ENCODE results near the gene NCOA7. TPM values are rescaled to one million over a fixed set of nuclear protein-coding genes. Genes with fewer than 3 reads are reported as not detected.

Gene NCOA7
- total and polyA plus RNA-seq, 12 donors: 24.5 to 180 (median 70.8) TPM

- intact Hi-C loops (cut with DNase I): no loop called here
- no peaks in the 10 kb centered on the region for H3K36me3 ChIP-seq (replicated peaks in 1 of 2)
- H3K4me3 ChIP-seq: no peak overlapping the region
- H3K9me3 ChIP-seq (replicated peaks in 1 of 3): no peaks in the 10 kb centered on the region
- H3K27me3 ChIP-seq: no peaks in the 10 kb centered on the region
- H3K27ac ChIP-seq: peak overlapping the region in 4 of 5 donors; percentile 33 to 79 (median 72)
- TF ChIP-seq CTCF (IDR thresholded peaks at IDR 0.05) (no peak), POLR2A (IDR thresholded peaks at IDR 0.05) (no peak)
- H3K4me1 ChIP-seq (replicated peaks in 1 of 2): peaks cover 24 to 73% of the 10 kb centered on the region in 2 donors
- 23 to 48% (median 42%) methylated on average over 1 of the region's 1 CpG for WGBS, 4 donors
- DNase-seq: no peak
These were observed 49.1 kb downstream of the NCOA7 start for GRCh38 chr6:125839879-125840278.

GRCh38 chr6:125841356-125842090 is 50.8 kb downstream of the NCOA7 start:
- TF ChIP-seq POLR2A (IDR thresholded peaks at IDR 0.05) (no peak), CTCF (IDR thresholded peaks at IDR 0.05) (no peak)
- peaks cover 31 to 75% of the 10 kb centered on the region in 2 donors for H3K4me1 ChIP-seq (replicated peaks in 1 of 2)
- no peaks in the 10 kb centered on the region for H3K27me3 ChIP-seq
- no peak for DNase-seq
- no peaks in the 10 kb centered on the region for H3K36me3 ChIP-seq (replicated peaks in 1 of 2)
- peak overlapping the region in 1 of 5 donors; percentile 27 for H3K27ac ChIP-seq
- WGBS, 4 donors: 90 to 95% (median 92%) methylated on average over 5 of the region's 5 CpGs
- intact Hi-C loops (cut with DNase I): no loop called here
- no peaks in the 10 kb centered on the region for H3K9me3 ChIP-seq (replicated peaks in 1 of 3)
- no peak overlapping the region for H3K4me3 ChIP-seq

GRCh38 chr6:125842091-125842626 is 51.4 kb downstream of the NCOA7 start:
- intact Hi-C loops (cut with DNase I): no loop called here
- peaks cover 33 to 75% of the 10 kb centered on the region in 2 donors for H3K4me1 ChIP-seq (replicated peaks in 1 of 2)
- 89 to 93% (median 91%) methylated on average over 5 of the region's 5 CpGs for WGBS, 4 donors

More at GRCh38 chr6:125842091-125842626, 51.4 kb downstream of the NCOA7 start:
- TF ChIP-seq POLR2A (IDR thresholded peaks at IDR 0.05) (no peak), CTCF (IDR thresholded peaks at IDR 0.05) (no peak)
- Histone ChIP-seq H3K4me3 (no peak overlapping the region), H3K9me3 (replicated peaks in 1 of 3) (no peaks in the 10 kb centered on the region), H3K36me3 (replicated peaks in 1 of 2) (no peaks in the 10 kb centered on the region), H3K27ac (no peak overlapping the region), H3K27me3 (no peaks in the 10 kb centered on the region)
- DNase-seq: no peak

All from adrenal gland (tissue), 12 donors.